ENCODE results near the gene RBM44. TPM values are rescaled to one million over a fixed set of nuclear protein-coding genes. Genes with fewer than 3 reads are reported as not detected.

RBM44 gene
- total RNA-seq, 3 donors from 2014 or later, result 1.4 to 2.5 (median 2.0) TPM

- H3K36me3 ChIP-seq, result no peaks in the 10 kb centered on the region
- no peaks in the 10 kb centered on the region for H3K27me3 ChIP-seq
- intact Hi-C loops (cut with DNase I; ENCODE audit: low total_unique reads), result loop anchor here (1.0 kb wide), 1 partner anchor 27 kb away; no protein-coding TSS in a partner anchor
- H3K4me3 ChIP-seq, result no peak overlapping the region
- H3K27ac ChIP-seq, result no peak overlapping the region
- no peak for TF ChIP-seq CTCF (IDR thresholded peaks at IDR 0.05)
- no peak for TF ChIP-seq POLR2AphosphoS5 (IDR thresholded peaks at IDR 0.05)
- no peak for TF ChIP-seq POLR2A (IDR thresholded peaks at IDR 0.05)
- DNase-seq (ENCODE audit: low spot score in 2 of 2), result peak in 1 of 2 donors; percentile 35
- no peaks in the 10 kb centered on the region for H3K4me1 ChIP-seq
- H3K9me3 ChIP-seq, result no peaks in the 10 kb centered on the region
These were observed 85.4 kb downstream of the RBM44 start for GRCh38 chr2:237883951-237884446.

- no peak for DNase-seq (ENCODE audit: low spot score in 2 of 2)
- no peaks in the 10 kb centered on the region for H3K27me3 ChIP-seq
- intact Hi-C loops (cut with DNase I; ENCODE audit: low total_unique reads), result no loop called here
- no peak overlapping the region for H3K27ac ChIP-seq
- no peaks in the 10 kb centered on the region for H3K4me1 ChIP-seq
- no peak overlapping the region for H3K4me3 ChIP-seq
- TF ChIP-seq POLR2A (IDR thresholded peaks at IDR 0.05), result no peak
- no peak for TF ChIP-seq CTCF (IDR thresholded peaks at IDR 0.05)
- TF ChIP-seq POLR2AphosphoS5 (IDR thresholded peaks at IDR 0.05), result no peak
- H3K36me3 ChIP-seq, result no peaks in the 10 kb centered on the region
- H3K9me3 ChIP-seq, result no peaks in the 10 kb centered on the region
These were observed 86.1 kb downstream of the RBM44 start for GRCh38 chr2:237884681-237885080.

- Histone ChIP-seq H3K4me1 (no peaks in the 10 kb centered on the region), H3K27ac (peak overlapping the region in 1 of 2 donors; percentile 77), H3K27me3 (no peaks in the 10 kb centered on the region), H3K9me3 (no peaks in the 10 kb centered on the region), H3K4me3 (no peak overlapping the region), H3K36me3 (no peaks in the 10 kb centered on the region)
- DNase-seq (ENCODE audit: low spot score in 2 of 2), result peak in 1 of 2 donors; percentile 44
- TF ChIP-seq CTCF (IDR thresholded peaks at IDR 0.05) (no peak), POLR2AphosphoS5 (IDR thresholded peaks at IDR 0.05) (no peak), POLR2A (IDR thresholded peaks at IDR 0.05) (no peak)
- intact Hi-C loops (cut with DNase I; ENCODE audit: low total_unique reads), result no loop called here
These were observed 86.7 kb downstream of the RBM44 start for GRCh38 chr2:237885111-237885930.

GRCh38 chr2:237885931-237886684, 87.5 kb downstream of the RBM44 start:
- Histone ChIP-seq H3K36me3 (no peaks in the 10 kb centered on the region), H3K9me3 (no peaks in the 10 kb centered on the region), H3K4me1 (no peaks in the 10 kb centered on the region), H3K27ac (peak overlapping the region in 1 of 2 donors; percentile 77), H3K27me3 (no peaks in the 10 kb centered on the region), H3K4me3 (no peak overlapping the region)
- peak in 1 of 2 donors; percentile 48 for DNase-seq (ENCODE audit: low spot score in 2 of 2)
- TF ChIP-seq POLR2AphosphoS5 (IDR thresholded peaks at IDR 0.05) (no peak), POLR2A (IDR thresholded peaks at IDR 0.05) (no peak), CTCF (IDR thresholded peaks at IDR 0.05) (no peak)
- intact Hi-C loops (cut with DNase I; ENCODE audit: low total_unique reads), result no loop called here

All from breast epithelium (tissue), 4 donors.